Measurements from ENCODE around the gene PTH1R. TPM values are rescaled to one million over a fixed set of nuclear protein-coding genes. Genes with fewer than 3 reads are reported as not detected.

PTH1R gene
- polyA plus RNA-seq, 2 donors = 2.0 to 3.3 TPM

Other genes starting within 250 kb of the PTH1R start
- gene ALS2CL, start 184.0 kb upstream of the PTH1R start, polyA plus RNA-seq = 100 to 1,000 TPM in 1 of 2 donors, 10 to 100 TPM in 1; 95.0 to 225 TPM
- gene TMIE, start 176.3 kb upstream of the PTH1R start, polyA plus RNA-seq = 1 to 10 TPM; 1.2 to 2.5 TPM
- under 1 TPM; 0.06 TPM for gene PRSS50, start 159.9 kb upstream of the PTH1R start, polyA plus RNA-seq
- under 1 TPM; 0.67 to 0.87 TPM for gene MYL3, start 14.3 kb upstream of the PTH1R start, polyA plus RNA-seq
- gene CCDC12, start 99.0 kb downstream of the PTH1R start, polyA plus RNA-seq = 10 to 100 TPM; 82.5 to 90.1 TPM
- gene NBEAL2, start 101.9 kb downstream of the PTH1R start, polyA plus RNA-seq = 100 to 1,000 TPM; 173 to 211 TPM

Data from esophagus (tissue), 2 donors.